HG03097 (cell line): ENCODE results near the gene UBE2S.

ENCODE experiments used
- ATAC-seq: cut with Tn5 transposase; IDR thresholded peaks from one replicate; pipeline ENCODE4 v1.9.1; 2021; ENCODE audit not compliant: unreplicated experiment, low FRiP score

Gene UBE2S

DNA sequence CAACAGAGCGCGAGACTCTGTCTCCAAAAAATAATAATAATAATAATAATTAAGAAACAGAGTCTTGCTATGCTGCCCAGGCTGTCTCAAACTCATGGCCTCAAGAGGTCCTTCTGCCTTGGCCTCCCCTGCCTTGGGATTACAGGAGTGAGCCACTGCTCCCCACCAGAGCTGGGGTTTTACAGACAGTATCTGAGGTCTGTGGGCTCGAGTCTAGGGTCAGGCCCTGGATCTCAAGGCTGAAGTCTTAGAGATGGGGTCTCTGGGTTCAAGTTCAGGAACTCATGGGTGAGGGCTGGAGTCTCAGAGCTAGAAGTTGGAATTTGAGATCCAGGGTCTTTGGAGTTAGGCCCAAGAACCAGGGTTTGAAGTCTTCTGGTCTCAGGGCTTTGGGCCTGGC lies 40.8 kb downstream of the UBE2S start:
- no peak for ATAC-seq

DNA sequence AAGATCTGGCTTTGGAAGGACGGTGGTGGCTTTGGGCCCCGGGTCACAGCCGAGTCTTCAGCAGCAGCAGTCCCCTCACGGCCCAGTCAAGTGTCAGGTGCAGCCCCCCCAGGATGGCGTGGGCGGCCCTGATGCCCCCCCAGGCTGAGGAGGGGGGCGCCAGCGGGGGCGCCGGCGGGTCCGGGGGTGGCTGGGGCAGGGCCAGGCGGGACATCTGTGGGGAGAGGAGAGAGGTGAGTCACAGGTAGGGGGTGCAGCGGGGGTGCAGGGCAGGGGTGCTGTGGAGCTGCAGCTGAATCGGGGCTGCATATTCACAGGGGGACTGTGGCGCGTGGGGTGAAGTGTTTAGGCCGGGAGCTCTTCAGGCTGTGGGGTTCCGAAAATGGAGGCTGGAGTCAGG lies 41.6 kb downstream of the UBE2S start:
- ATAC-seq: no peak

DNA sequence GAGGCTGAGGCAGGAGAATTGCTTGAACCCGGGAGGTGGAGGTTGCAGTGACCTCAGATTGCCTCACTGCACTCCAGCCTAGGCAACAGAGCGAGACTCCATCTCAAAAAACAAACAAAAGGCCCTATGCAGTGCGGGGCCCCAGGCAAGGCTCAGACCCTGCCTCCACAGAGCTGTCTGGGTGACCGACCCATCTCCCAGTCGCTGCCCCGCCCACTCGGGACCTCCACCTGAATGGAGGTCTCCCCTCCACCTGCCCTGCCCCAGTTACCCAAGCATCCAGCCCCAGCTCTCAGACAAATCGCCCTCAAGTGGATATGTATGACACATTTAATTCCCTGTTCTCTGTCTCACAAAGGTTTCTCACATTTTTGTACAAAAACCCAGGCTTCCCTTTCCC lies 42.3 kb downstream of the UBE2S start:
- no peak for ATAC-seq

DNA sequence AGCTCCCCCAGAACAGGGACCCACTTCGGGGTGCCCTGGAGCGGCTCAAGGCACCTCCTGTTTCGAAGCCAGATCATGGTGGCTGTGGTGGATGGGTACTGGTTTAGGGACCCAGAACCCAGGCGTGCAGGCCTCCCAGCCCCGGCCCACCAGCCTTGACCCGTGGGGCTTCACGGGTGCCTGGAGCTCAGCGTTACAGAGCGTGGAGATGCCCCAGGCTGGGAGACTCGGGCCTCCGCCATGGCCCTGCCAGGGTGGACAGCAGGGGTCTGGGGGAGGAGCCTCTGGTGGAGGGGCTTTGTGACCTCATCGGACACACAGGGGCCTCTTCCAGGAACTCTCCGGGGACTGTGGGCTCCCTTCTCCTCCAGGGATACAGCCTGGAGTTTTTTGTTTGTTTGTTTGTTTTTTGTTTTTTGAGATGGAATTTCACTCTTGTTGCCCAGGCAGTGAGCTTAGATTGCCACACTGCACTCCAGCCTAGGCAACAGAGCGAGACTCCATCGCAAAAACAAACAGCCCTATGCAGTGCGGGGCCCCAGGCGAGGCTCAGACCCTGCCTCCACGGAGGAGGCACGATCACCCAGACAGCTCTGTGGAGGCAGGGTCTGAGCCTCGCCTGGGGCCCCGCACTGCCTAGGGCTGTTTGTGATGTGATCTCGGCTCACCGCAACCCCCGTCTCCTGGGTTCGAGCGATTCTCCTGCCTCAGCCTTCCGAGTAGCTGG lies 44.4 kb downstream of the UBE2S start, which contains the start of gene GARIN5B:
Gene GARIN5B (minus strand): TSS at position 271 of the 727 bp plus-strand sequence. CDS start 194 bp downstream, at position 77.
- no peak for ATAC-seq

DNA sequence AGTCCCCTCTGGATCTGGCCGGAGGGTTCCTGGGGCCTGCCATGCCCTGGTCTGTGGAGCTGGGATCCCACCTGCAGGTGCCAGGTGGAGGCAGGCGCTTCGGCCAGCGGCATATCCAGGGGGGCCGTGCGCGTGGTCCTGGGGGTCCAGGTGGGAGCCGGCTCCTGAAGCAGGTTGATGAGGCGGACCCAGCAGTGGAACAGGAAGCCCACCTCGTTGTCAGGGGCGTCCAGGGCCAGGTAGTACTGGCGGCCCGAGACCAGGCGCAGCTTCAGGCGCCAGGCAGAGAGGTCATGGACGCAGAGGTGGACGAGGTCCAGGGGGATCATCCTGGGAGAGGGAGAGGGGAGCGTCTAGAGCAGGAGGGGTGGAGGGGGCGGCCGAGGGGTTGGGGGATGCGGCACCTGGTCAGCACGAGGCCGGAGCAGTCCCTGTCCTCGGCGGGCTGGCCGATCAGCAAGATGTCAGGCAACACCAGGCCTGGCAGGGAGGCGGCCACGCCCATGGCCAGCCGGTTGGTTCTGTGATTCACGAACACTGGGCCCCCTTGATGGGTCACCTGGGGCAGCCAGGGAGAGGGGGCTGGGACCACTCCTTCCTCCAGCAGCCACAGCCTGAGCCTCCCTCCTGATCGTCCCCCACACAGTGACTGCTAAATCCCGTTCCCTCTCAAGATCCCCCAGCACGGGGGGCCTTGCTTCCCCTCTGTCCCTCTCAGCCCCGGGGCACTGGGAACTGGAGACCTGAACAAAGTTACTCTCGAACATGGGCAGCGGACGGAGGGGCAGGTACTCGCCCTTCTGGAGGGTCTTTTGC lies 45.2 kb downstream of the UBE2S start:
- no peak for ATAC-seq

DNA sequence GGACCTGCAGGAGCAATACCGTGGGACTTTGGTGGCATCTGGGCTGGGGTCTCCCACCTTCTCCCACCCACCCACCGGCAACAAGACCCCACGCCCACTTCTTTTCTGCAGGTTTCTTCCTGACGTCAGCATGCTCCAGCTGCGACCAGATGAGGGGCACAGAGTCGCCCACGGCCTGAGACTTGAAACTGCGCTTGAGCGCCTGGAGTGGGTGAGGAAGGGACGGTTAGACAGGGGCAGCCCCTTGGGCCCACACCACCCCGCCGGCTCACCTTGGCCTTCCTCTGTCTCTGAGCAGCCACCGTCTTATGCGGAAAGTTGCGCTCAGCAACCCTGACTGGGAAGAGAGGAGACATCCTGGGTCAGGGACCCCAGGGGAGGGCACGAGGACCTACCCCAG lies 46.7 kb downstream of the UBE2S start:
- ATAC-seq: no peak

DNA sequence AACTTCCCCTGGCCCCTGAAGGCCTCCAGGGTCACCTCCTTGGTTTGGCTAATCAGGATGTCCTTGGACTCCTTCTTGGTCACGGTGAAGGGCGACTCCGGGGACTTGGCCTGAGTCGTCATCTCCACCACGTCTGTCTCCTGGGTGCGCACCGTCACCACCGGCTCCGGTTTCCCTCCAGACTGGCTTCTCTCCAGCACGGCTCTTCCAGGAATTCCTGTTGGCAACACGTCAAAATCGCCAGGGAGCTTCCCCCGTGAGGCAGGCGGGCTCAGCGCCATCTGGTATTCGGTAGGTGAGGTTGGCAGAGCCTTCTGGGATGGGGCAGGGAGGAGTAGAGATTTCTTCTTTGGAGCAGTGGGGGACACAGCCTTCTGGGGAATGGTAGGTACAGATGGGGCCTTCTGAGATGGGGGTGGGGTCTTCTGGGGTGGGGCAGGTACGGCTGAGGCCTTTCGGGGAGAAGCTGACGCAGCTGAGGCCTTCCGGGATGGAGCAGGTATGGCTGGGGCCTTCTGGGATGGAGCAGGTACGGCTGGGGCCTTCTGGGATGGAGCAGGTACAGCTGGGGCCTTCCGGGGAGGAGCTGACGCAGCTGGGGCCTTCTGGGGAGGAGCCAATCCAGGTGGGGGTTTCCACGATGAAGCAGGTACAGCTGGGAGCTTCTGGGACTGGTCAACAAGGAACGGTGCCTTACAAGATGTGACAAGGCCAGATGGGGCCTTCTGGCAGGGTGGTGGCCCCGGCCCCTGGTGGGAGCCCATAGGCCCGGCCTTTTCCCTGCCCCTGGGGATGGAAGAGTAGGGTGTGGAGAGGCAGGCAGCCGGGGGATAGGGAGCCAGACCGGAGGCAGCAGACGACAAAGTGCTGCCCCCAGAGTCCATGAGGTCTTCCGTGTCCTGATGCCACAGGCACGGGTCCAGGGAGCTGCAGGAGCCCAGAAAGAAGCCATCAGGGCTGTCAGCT lies 48.4 kb downstream of the UBE2S start:
- ATAC-seq: no peak

DNA sequence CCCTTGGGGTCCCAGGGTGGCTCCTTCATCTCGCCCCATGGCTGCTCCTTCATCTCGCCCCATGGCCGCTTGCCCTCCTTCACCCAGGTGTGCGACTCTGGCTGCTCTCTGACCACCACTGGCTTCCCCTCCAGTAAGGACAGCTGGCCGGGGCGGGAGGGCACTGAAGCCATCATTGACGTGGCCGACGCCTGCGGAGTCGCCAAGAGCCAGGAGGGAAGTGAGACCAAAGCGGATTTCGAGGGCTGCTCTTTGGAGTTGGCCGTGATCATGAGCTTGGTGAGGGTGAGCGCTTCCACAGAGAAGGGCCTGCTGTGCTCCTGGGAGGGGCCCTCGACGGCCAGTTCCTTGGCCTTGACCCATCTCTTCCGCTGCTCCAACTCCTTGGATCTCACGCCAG lies 49.1 kb downstream of the UBE2S start:
- no peak for ATAC-seq

DNA sequence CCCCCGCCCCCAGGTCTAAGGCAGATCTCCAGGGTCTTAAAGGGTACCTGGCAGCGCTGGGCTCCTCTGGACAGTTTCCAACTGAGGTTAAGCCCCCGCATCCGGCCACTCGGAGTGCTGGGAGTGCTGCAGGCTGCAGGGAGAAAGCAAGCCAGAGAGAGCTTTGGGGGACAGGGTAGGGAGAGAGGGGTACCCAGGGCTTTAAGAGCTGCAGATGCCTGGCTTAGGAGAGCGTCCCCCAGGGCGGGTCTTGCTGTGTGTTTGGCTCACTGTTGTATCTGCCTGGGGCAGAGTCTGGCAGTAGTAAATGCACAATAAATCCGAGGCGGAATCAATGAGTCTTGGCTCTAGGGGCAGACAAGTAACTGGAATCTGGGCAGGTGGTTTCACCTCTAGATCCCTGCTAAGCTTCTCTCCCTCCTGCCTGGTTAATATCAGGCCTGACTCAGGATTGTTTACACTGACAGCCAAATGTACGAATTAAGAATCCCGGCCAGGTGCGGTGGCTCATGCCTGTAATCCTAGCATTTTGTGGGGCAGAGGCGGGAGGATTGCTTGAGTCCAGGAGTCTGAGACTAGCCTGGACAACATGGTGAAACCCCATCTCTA lies 52.3 kb downstream of the UBE2S start:
- ATAC-seq: no peak

DNA sequence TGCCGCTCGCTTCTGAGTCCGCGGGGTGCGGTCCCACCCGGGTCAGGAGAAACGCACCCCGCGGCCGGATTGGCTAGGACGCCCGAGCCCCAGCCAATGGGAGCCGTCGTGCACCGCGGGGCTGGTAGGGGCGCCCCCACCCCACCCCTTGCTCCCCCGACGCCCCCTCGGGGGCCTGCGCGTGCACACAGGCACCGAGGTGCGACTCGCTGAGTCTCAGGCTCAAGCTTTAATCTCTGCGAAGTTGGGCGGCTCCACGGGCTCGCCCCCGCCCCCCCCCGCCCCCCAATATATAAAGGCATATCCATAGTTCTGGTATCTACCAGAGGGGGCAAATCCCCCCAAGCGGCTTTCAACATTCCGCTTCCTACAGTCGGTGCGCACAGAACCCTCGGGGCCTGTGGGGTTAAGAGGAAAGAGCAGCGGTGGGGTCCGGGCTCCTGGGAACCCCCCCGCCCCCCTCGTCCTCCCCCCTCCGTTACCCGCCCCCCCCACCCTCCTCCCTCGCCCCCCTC lies 52.8 kb downstream of the UBE2S start, which contains the start of gene COX6B2:
Gene COX6B2 (minus strand): TSS at position 22 of the 515 bp plus-strand sequence. CDS start 198 bp downstream, outside the sequence.
- ATAC-seq: no peak

DNA sequence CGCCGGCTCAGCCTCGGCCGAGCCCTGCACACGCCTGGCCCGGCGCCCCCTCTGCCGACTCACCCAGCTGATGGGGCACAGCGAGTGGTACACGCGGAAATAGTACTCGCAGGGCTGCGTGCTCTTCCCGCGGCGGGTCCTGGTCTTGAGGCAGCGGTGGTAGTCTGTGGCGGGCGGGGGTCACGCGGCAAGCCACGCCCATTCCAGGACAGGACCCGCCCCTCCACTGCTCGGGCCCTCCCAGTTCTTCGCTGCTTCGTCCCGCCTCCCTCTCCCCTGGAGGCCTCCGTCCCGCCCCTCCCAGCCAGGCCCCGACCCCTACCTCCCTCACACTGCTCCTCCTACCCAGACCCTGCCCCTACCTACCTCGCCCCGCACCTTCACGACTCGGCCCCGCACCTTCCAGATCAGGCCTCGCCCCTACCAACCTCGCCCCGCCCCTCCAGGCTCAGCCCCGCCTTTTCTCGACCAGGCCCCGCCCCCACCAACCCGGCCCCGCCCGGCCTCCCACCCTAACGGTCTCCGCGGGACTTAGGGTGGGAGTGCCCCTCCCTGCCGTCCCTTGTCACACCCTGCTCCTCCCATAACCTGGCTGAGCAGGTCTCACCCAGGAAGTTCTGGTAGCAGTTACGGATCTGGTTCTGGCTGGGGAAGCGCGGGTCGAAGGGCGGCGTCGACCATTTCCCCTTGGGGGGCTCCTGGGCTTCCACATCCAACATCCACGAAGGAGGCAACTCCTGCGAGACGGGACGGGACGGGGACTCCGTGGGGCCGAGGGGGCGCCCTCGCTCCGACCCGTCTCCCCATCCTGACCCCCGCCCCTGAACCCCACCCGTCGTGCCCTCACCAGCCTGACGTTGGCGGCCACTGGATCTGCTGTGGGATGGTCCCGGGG lies 53.5 kb downstream of the UBE2S start:
- ATAC-seq: no peak

DNA sequence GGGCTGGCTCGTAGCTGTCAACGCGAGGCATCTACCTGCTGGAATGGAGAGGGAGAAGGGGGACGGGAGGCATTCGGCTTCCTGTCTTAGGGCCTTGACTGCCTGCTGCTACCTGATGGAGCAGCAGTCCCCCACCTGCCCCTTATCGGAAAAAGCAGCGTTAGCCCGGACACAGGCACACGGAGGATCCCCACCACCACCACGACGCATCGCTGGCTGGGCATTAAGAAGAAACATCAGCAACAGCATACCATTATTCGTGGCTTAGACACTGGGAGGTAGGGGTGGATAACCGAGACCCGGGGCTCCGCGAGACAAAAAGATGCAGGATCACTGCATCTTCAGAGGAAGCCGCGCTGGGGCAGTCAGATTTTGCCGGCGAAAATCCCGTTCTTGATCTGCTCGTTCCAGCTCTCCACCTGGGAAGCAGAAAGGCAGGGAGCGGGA lies 54.2 kb downstream of the UBE2S start:
- no peak for ATAC-seq

DNA sequence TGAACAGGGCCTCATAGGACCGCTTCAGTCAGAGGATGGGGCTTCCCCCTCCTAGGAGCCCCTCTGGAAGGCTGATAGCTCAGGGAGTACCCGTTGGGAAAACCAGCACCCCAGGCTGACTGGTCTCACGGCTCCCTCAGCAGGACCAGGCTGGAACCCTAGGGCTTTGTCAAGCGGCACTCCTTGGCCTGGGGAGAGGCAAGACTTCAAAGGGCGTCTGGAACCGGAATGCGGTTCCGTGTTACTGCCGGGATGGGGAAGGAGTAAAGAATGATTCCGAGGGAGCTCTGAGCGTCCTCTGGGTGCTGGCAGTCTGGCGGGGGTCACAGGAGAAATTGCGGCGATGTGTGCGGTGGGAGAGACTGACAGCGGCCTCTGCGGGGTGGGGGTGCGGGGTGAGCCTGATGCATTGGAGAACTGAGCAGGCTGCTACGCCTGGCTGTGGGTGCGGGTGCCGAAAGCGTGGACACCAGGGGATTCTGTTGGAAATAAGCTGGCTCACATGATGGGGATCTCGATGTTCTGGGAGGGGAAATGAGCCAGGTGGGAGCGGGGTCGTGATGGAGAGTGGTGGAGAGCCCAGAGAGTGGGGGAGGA lies 54.9 kb downstream of the UBE2S start:
- ATAC-seq: no peak

DNA sequence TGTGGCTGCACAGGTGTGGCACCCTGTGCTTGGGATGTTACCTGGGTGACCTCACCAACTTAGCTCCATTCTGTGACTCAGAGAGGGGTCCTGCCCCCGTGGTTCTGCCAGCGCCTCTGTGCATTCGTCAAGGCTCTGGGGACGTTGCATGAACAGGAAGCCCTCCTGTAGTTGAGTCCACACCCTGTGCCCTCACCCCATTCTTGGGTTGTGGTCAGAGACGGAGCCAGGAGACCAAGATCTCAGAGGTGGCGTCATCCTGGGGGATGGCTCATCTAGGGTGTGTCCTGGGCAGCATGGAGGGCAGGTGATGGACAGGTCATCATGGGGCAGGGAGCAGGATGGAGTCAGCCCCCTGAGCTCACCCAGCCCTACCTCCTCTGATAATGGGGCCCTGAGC lies 55.5 kb downstream of the UBE2S start:
- no peak for ATAC-seq

DNA sequence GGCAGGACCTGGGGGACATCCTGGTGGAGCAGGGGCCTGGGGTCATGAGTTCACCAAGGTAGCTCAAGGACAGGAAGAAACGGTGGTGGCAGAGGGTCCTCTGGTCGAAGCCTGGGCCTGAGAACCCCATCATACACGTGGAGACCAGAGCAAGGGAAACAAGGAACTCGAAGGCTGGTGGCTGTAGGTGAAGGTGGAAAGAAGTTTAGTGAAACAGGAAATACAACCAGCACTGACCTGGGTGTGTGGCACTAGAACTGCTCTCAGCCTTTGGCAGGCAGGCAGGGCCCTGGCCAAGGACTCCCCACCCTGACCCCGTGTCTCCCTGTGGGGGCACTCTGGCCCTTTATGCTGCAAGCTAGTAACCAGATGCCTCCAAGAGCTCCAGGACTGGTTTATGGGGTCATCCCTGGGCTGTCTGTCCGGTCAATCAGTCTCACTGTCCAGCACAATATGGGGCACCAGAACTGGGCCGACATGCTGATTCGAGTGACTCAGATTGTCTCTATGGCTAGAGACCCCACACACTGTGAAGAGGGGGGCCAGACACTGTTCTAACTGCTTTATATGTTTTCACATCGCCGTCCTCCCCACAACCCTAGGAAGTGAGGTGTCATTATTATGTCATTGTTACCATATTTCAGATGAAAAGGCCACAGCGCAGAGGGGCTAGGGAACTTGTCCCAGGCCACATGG lies 56.8 kb downstream of the UBE2S start:
- no peak for ATAC-seq
